ENCODE measurements around the gene CHTF18. TPM values are rescaled to one million over a fixed set of nuclear protein-coding genes. Genes with fewer than 3 reads are reported as not detected.
"Not testable (repeated sequence)": the region's sequence is repeated elsewhere in the genome, so short reads cannot be mapped to it uniquely, and the experiment has no call there.

Gene CHTF18
- total and polyA plus RNA-seq, 10 donors = 8.9 to 55.0 (median 26.0) TPM

DNA sequence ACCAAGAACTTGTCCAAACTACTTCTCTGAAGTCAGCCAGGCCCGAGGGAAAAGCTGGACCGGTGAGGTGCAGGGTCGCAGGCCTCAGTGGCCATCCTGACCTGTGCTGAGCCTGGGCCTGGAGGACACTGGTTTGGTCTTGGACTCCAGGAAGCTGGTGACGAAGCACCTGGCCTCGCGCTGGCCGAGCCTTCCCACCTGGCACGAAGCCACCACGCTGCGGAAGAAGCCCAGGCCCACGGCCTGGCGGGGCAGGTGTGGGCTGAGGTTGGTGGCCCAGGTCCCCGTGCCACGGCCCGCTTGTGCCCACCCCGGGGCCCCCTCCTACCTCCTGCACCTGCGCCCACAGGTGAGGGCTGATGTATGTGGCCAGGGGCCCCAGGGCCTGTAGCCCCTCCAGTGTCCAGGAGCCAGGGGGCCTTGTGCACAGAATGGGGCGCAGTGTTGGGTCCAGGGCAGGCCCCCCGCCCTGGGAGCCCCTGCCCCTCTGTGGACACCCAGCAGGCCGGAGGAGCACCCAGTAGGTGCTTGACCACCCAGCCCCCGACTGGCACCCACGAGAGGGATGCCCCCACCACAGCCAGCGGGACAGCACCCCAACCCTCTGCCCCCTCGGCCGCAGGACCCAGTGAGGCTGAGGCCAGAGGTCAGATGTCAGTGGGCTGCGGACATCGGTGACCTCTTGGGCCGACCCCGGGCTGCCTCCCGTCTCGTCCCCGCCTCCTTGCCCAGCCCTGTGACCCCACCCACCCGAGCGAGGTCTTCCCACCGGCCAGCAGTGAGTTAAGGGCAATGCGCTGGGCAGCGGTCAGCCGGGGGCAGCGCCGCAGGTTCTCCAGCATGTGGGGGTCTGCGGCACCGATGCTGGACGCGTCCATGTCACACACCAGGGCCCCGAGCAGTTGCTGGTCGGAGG, 14.1 kb upstream of the CHTF18 start:
- intact Hi-C loops (cut with DNase I; ENCODE audit: low total_unique reads) = no loop called here
- H3K4me3 ChIP-seq = no peak overlapping the region
- H3K9me3 ChIP-seq = no peaks in the 10 kb centered on the region
- TF ChIP-seq POLR2A (IDR thresholded peaks at IDR 0.05) (no peak), POLR2AphosphoS5 (IDR thresholded peaks at IDR 0.05) (no peak)
- TF ChIP-seq, protein P1, sequence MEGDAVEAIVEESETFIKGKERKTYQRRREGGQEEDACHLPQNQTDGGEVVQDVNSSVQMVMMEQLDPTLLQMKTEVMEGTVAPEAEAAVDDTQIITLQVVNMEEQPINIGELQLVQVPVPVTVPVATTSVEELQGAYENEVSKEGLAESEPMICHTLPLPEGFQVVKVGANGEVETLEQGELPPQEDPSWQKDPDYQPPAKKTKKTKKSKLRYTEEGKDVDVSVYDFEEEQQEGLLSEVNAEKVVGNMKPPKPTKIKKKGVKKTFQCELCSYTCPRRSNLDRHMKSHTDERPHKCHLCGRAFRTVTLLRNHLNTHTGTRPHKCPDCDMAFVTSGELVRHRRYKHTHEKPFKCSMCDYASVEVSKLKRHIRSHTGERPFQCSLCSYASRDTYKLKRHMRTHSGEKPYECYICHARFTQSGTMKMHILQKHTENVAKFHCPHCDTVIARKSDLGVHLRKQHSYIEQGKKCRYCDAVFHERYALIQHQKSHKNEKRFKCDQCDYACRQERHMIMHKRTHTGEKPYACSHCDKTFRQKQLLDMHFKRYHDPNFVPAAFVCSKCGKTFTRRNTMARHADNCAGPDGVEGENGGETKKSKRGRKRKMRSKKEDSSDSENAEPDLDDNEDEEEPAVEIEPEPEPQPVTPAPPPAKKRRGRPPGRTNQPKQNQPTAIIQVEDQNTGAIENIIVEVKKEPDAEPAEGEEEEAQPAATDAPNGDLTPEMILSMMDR (IDR thresholded peaks at IDR 0.05 in 8 of 11, conservative IDR thresholded peaks at IDR 0.05 in 3 of 11) = no peak
- no peak for DNase-seq
- H3K36me3 ChIP-seq = no peaks in the 10 kb centered on the region
- H3K4me1 ChIP-seq = no peaks in the 10 kb centered on the region
- H3K27ac ChIP-seq = no peak overlapping the region
- WGBS, 5 donors = 82 to 97% (median 86%) methylated on average over 16 to 46 of the region's 46 CpGs
- H3K27me3 ChIP-seq (replicated peaks in 1 of 7) = peaks cover 0 to 73% (median 31%) of the 10 kb centered on the region in 7 donors

DNA sequence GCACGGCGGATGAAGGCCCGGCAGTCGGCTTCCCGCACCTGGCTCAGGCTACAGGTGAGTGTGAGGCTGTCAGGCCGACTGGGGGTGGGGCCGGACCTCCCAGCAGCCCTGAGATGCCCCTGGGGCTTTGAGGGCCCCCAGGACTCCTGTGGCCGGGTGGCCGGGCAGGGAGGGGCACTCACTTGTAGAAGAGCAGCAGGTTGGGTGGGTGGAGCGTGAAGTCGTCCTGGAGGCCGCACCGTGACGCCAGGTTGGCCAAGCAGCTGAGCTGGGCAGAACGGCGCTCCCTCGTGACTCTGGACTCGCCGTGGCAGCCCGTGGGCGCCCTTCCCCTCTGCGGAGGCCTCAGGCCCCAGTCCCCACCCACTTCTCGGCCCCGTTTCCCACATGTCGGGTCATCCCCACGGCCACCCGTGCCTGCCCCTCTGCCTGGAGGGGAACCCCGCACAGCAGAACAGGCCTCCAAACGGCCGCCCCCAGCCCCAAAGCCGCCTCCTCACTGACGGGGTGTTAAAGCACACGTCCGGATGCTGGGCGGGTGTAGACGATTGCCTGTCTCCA, 13.1 kb upstream of the CHTF18 start:
- no peak for DNase-seq
- Histone ChIP-seq H3K4me3 (no peak overlapping the region), H3K36me3 (no peaks in the 10 kb centered on the region), H3K27ac (no peak overlapping the region), H3K4me1 (no peaks in the 10 kb centered on the region), H3K9me3 (no peaks in the 10 kb centered on the region), H3K27me3 (replicated peaks in 1 of 7) (peaks cover 0 to 73% (median 34%) of the 10 kb centered on the region in 7 donors)
- intact Hi-C loops (cut with DNase I; ENCODE audit: low total_unique reads) = no loop called here
- WGBS, 5 donors = 73 to 83% (median 78%) methylated on average over 20 to 36 of the region's 36 CpGs
- TF ChIP-seq, protein P1 (IDR thresholded peaks at IDR 0.05 in 8 of 11, conservative IDR thresholded peaks at IDR 0.05 in 3 of 11) = no peak
- TF ChIP-seq POLR2A (IDR thresholded peaks at IDR 0.05) (no peak), POLR2AphosphoS5 (IDR thresholded peaks at IDR 0.05) (no peak)

DNA sequence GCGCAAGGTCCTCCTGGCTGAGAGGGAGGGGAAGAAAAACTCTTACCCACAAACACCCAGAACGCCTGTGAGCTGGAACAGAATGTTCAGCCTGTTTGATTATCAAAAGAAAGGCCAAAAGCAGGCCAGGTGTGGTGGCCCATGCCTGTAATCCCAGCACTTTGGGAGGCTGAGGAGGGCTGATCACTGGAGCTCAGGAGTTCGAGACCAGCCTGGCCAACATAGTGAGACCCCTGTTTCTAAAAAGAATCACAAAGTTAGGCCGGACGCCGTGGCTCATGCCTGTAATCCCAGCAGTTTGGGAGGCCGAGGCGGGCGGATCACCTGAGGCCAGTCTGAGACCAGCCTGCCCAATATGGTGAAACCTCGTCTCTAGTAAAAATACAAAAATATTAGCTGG, 12.1 kb upstream of the CHTF18 start:
- H3K4me3 ChIP-seq; intact Hi-C loops (cut with DNase I; ENCODE audit: low total_unique reads); H3K27ac ChIP-seq; H3K4me1 ChIP-seq; H3K36me3 ChIP-seq; DNase-seq; H3K9me3 ChIP-seq: not testable (repeated sequence)
- peaks cover 0 to 73% (median 36%) of the 10 kb centered on the region in 7 donors for H3K27me3 ChIP-seq (replicated peaks in 1 of 7)
- WGBS, 5 donors = 82 to 91% (median 89%) methylated on average over 10 of the region's 10 CpGs

DNA sequence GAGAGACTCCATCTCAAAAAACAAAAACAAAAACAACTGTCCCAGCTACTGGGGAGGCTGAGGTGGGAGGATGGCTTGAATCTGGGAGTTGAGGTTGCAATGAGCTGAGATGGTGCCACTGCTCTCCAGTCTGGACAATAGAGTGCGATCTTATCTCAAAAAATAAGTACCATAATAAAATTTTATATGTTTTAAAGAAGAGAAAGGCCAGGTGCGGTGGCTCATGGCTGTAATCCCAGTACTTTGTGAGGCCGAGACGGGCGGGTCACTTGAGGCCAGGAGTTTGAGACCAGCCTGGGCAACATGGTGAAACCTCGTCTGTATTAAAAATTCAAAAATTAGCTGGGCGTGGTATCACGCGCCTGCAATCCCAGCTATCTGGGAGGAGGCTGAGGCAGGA, 11.6 kb upstream of the CHTF18 start:
- H3K36me3 ChIP-seq = no peaks in the 10 kb centered on the region
- H3K4me3 ChIP-seq = no peak overlapping the region
- H3K9me3 ChIP-seq = no peaks in the 10 kb centered on the region
- no peak overlapping the region for H3K27ac ChIP-seq
- 91 to 97% (median 93%) methylated on average over 9 of the region's 9 CpGs for WGBS, 5 donors
- DNase-seq = no peak
- intact Hi-C loops (cut with DNase I; ENCODE audit: low total_unique reads) = no loop called here
- TF ChIP-seq POLR2A (IDR thresholded peaks at IDR 0.05) (no peak), POLR2AphosphoS5 (IDR thresholded peaks at IDR 0.05) (no peak)
- TF ChIP-seq, protein P1 (IDR thresholded peaks at IDR 0.05 in 8 of 11, conservative IDR thresholded peaks at IDR 0.05 in 3 of 11) = no peak
- H3K27me3 ChIP-seq (replicated peaks in 1 of 7) = peaks cover 0 to 79% (median 41%) of the 10 kb centered on the region in 7 donors
- no peaks in the 10 kb centered on the region for H3K4me1 ChIP-seq
